ENCODE data around the gene AUTS2.

GRCh38 chr7:69957661-69958060 lies 359.4 kb downstream of the AUTS2 start:
- TF ChIP-seq TCF7L2 (IDR thresholded peaks at IDR 0.05; ENCODE audit: low read depth, low read length) (no peak), POLR2AphosphoS5 (IDR thresholded peaks at IDR 0.05; ENCODE audit: low read depth, low read length) (no peak)
- TF ChIP-seq, protein P1, sequence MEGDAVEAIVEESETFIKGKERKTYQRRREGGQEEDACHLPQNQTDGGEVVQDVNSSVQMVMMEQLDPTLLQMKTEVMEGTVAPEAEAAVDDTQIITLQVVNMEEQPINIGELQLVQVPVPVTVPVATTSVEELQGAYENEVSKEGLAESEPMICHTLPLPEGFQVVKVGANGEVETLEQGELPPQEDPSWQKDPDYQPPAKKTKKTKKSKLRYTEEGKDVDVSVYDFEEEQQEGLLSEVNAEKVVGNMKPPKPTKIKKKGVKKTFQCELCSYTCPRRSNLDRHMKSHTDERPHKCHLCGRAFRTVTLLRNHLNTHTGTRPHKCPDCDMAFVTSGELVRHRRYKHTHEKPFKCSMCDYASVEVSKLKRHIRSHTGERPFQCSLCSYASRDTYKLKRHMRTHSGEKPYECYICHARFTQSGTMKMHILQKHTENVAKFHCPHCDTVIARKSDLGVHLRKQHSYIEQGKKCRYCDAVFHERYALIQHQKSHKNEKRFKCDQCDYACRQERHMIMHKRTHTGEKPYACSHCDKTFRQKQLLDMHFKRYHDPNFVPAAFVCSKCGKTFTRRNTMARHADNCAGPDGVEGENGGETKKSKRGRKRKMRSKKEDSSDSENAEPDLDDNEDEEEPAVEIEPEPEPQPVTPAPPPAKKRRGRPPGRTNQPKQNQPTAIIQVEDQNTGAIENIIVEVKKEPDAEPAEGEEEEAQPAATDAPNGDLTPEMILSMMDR (IDR thresholded peaks at IDR 0.05): no peak
- TF ChIP-seq, protein P2, sequence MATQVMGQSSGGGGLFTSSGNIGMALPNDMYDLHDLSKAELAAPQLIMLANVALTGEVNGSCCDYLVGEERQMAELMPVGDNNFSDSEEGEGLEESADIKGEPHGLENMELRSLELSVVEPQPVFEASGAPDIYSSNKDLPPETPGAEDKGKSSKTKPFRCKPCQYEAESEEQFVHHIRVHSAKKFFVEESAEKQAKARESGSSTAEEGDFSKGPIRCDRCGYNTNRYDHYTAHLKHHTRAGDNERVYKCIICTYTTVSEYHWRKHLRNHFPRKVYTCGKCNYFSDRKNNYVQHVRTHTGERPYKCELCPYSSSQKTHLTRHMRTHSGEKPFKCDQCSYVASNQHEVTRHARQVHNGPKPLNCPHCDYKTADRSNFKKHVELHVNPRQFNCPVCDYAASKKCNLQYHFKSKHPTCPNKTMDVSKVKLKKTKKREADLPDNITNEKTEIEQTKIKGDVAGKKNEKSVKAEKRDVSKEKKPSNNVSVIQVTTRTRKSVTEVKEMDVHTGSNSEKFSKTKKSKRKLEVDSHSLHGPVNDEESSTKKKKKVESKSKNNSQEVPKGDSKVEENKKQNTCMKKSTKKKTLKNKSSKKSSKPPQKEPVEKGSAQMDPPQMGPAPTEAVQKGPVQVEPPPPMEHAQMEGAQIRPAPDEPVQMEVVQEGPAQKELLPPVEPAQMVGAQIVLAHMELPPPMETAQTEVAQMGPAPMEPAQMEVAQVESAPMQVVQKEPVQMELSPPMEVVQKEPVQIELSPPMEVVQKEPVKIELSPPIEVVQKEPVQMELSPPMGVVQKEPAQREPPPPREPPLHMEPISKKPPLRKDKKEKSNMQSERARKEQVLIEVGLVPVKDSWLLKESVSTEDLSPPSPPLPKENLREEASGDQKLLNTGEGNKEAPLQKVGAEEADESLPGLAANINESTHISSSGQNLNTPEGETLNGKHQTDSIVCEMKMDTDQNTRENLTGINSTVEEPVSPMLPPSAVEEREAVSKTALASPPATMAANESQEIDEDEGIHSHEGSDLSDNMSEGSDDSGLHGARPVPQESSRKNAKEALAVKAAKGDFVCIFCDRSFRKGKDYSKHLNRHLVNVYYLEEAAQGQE (IDR thresholded peaks at IDR 0.05; ENCODE audit: insufficient read depth in 1 of 2, low read depth in 2 of 2, low read length in 1 of 2): no peak

All from Panc1 (cell line).